Endothelial cell (in vitro differentiated cells): ENCODE results near the gene SLC27A3. TPM values are rescaled to one million over a fixed set of nuclear protein-coding genes. Genes with fewer than 3 reads are reported as not detected.
"Not testable (repeated sequence)": the region's sequence is repeated elsewhere in the genome, so short reads cannot be mapped to it uniquely, and the experiment has no call there.

Experiments used
- DNase-seq: peaks from one replicate; pipeline ENCODE4 v3.0.0; 2021; ENCODE audit warnings: low spot score
- H3K27ac Mint-ChIP-seq: one replicate; pipeline ENCODE4 v1.8.0; 2021; ENCODE audit warnings: mixed read lengths, inconsistent platforms; ENCODE audit not compliant: unreplicated experiment
- H3K27me3 Mint-ChIP-seq: one replicate; pipeline ENCODE4 v1.8.0; 2021; ENCODE audit warnings: mild to moderate bottlenecking, moderate library complexity, mixed read lengths, inconsistent platforms; ENCODE audit not compliant: unreplicated experiment
- H3K36me3 Mint-ChIP-seq: one replicate; pipeline ENCODE4 v1.8.0; 2021; ENCODE audit warnings: mild to moderate bottlenecking, low read depth, mixed read lengths, inconsistent platforms; ENCODE audit not compliant: unreplicated experiment
- H3K4me1 Mint-ChIP-seq: one replicate; pipeline ENCODE4 v1.8.0; 2021; ENCODE audit warnings: mild to moderate bottlenecking, mixed read lengths, inconsistent platforms; ENCODE audit not compliant: unreplicated experiment
- H3K4me3 Mint-ChIP-seq: one replicate; pipeline ENCODE4 v1.8.0; 2021; ENCODE audit warnings: mild to moderate bottlenecking, mixed read lengths, inconsistent platforms; ENCODE audit not compliant: unreplicated experiment
- H3K9me3 Mint-ChIP-seq: one replicate; pipeline ENCODE4 v1.8.0; 2021; ENCODE audit warnings: mixed read lengths, inconsistent platforms; ENCODE audit not compliant: unreplicated experiment
- CTCF ChIP-seq: fragments of 200-600 bp; sonication (generic); IDR thresholded peaks from one replicate; pipeline ENCODE4 v1.5.0; 2021; ENCODE audit warnings: antibody characterized with exemption; ENCODE audit not compliant: unreplicated experiment
- total RNA-seq: library from RNA; stranded (reverse); fragmentation: NEBNext Ultra II Directional; extraction: Animal tissue kit (Norgen Biotek cat#: 25700); gene quantifications from one replicate; pipeline ENCODE4 v1.2.1, GENCODE V29; 2021; ENCODE audit not compliant: unreplicated experiment

SLC27A3 gene
- total RNA-seq, 1 donor from 2014 or later: 72.7 TPM

GRCh38 chr1:153760440-153760839 is 14.8 kb upstream of the SLC27A3 start:
- Mint-ChIP-seq H3K4me3 (peak overlapping the region; percentile 8), H3K27ac (no peak overlapping the region), H3K36me3 (peaks cover 45% of the 10 kb centered on the region), H3K27me3 (peaks cover 2% of the 10 kb centered on the region), H3K9me3 (no peaks in the 10 kb centered on the region), H3K4me1 (peaks cover 45% of the 10 kb centered on the region)
- no peak for TF ChIP-seq CTCF
- no peak for DNase-seq

GRCh38 chr1:153763365-153764225 is 11.6 kb upstream of the SLC27A3 start:
- Mint-ChIP-seq H3K4me1 (peaks cover 38% of the 10 kb centered on the region), H3K27me3 (peaks cover 2% of the 10 kb centered on the region), H3K27ac (peak overlapping the region; percentile 93), H3K9me3 (no peaks in the 10 kb centered on the region), H3K4me3 (peak overlapping the region; percentile 56), H3K36me3 (peaks cover 44% of the 10 kb centered on the region)
- no peak for DNase-seq
- TF ChIP-seq CTCF: no peak

- H3K27me3 Mint-ChIP-seq: peaks cover 2% of the 10 kb centered on the region
- no peak for TF ChIP-seq CTCF
- no peaks in the 10 kb centered on the region for H3K9me3 Mint-ChIP-seq
- peaks cover 47% of the 10 kb centered on the region for H3K36me3 Mint-ChIP-seq
- DNase-seq: no peak
- no peak overlapping the region for H3K4me3 Mint-ChIP-seq
- H3K4me1 Mint-ChIP-seq: peaks cover 44% of the 10 kb centered on the region
- H3K27ac Mint-ChIP-seq: peak overlapping the region; percentile 93
These were observed 10.9 kb upstream of the SLC27A3 start for GRCh38 chr1:153764310-153764709.

- peaks cover 43% of the 10 kb centered on the region for H3K36me3 Mint-ChIP-seq
These were observed 8.5 kb upstream of the SLC27A3 start for GRCh38 chr1:153766663-153767062.

GRCh38 chr1:153767519-153767918 is 7.7 kb upstream of the SLC27A3 start:
- peaks cover 45% of the 10 kb centered on the region for H3K36me3 Mint-ChIP-seq
- no peak for TF ChIP-seq CTCF

More at GRCh38 chr1:153766663-153767062, 8.5 kb upstream of the SLC27A3 start:
- not testable (repeated sequence) for H3K4me3 Mint-ChIP-seq, H3K27me3 Mint-ChIP-seq, H3K9me3 Mint-ChIP-seq, DNase-seq, H3K27ac Mint-ChIP-seq
- H3K4me1 Mint-ChIP-seq: peaks cover 57% of the 10 kb centered on the region

More at GRCh38 chr1:153767519-153767918, 7.7 kb upstream of the SLC27A3 start:
- peaks cover 3% of the 10 kb centered on the region for H3K27me3 Mint-ChIP-seq
- peaks cover 62% of the 10 kb centered on the region for H3K4me1 Mint-ChIP-seq
- no peaks in the 10 kb centered on the region for H3K9me3 Mint-ChIP-seq
- no peak for DNase-seq
- no peak overlapping the region for H3K27ac Mint-ChIP-seq
- H3K4me3 Mint-ChIP-seq: no peak overlapping the region
